Heart left ventricle (tissue), 13 donors: Measurements from ENCODE around the gene ZBTB12.

Source experiments
- CTCF ChIP-seq, 12 donors: fragments of 200-600 bp; sonication (generic) in 4 of 12; IDR thresholded peaks; one replicate each; pipeline versions ENCODE4 v1.5.0 to v1.8.0; 2018 to 2022; ENCODE audit warnings: antibody characterized with exemption in 12 of 12, mild to moderate bottlenecking in 5 of 12
- POLR2A ChIP-seq, 2 donors: fragments of 450-650 bp; IDR thresholded peaks; one replicate each; pipeline ENCODE4 v1.6.1; 2017; ENCODE audit warnings: antibody characterized with exemption in 2 of 2, mild to moderate bottlenecking in 2 of 2, moderate library complexity in 2 of 2
- donor health status: ischemic (EF 13 %, LVEDD 7.1; RV severe dilation, severe dysfunction).
- donor health status: DM: no; HTN: yes; CAD: no.
- donor health status: DM: no; HTN: no; CAD: no.
- donor health status: ischemic (EF 25% LVEDD 6.9; RV normal size, moderate dysfunction).
- donor health status: ischemic (EF 25% LVEDD 5.7; RV mildly dilated, moderate dysfunction).
- donor health status: ischemic (EF 35%, LVEDD 5.7; RV mildly dilated, moderate dysfunction).
- donor health status: nonischemic (EF 11% LVEDD 7.7; RV severe dilation, severe dysfunction).
- donor health status: DM: yes; HTN: yes; CAD: no.
- donor health status: PGD.
- donor health status: ischemic (EF 29% LVEDD 5.4; RV normal size, mild dysfunction).
- donor health status: nonischemic (EF 23%, LVEDD 6.1; RV moderate dilation, normal function).

- no peak for TF ChIP-seq CTCF (IDR thresholded peaks at IDR 0.05)
- TF ChIP-seq POLR2A (IDR thresholded peaks at IDR 0.05): no peak
Measured at GRCh38 chr6:31899215-31899614, 2.7 kb downstream of the ZBTB12 start.
